Brain pericyte (primary cell): Measurements from ENCODE around the gene TAAR2.
"Not testable (repeated sequence)": the region's sequence is repeated elsewhere in the genome, so short reads cannot be mapped to it uniquely, and the experiment has no call there.

Experiments used
- DNase-seq: peaks from one replicate; pipeline ENCODE4 v3.0.0-alpha.2; 2012; ENCODE audit warnings: low read depth, low spot score

The TAAR2 gene

GRCh38 chr6:132614554-132614953 is 9.5 kb downstream of the TAAR2 start:
- no peak for DNase-seq

GRCh38 chr6:132612449-132613108 is 11.5 kb downstream of the TAAR2 start:
- no peak for DNase-seq

DNA sequence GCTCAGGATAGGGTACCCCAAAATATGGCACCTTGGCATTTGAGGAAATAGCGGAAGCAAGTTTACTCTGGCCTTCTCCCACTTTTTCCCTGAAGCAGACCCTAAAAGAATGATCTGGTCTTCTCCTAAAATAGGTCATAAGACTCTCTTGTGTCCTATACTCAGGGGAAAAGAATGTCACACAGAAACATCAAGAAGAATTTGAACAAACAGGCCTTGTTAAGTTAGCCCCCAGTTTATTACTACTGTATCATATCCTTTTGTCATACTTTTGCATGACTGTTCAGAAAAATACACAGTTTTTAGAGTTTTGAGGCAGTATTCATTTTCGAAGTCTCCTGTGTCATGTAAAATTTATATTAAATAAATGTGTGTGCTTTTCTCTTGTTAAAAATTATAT is 12.5 kb downstream of the TAAR2 start:
- no peak for DNase-seq

- no peak for DNase-seq
These were observed 16.4 kb downstream of the TAAR2 start for GRCh38 chr6:132607544-132608233.

DNA sequence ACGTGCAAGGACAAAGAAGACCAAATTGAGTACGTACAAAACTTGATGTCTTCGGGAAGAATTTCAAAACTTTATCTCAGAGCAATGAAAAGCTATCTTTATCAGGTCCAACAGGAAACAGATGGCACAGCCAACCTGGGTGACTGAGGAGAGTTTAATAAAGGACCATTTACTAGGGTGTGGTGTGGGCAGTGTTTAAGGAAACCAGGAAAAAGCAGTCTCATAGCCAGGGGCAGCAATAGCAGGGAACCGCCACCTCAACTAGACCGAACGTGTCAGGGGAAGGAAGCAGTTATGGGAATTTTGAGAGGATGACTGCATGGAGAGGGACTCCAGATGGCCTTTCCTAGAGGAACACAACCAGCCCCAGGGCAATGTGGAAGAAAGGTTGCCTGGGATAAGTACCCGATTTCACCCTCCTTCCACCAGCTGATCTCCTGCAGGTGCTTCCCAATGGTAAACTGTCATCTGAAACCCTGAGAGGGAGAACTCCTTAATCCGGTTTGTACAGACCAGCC is 19.4 kb downstream of the TAAR2 start:
- no peak for DNase-seq

GRCh38 chr6:132600900-132601299 is 23.2 kb downstream of the TAAR2 start:
- not testable (repeated sequence) for DNase-seq

DNA sequence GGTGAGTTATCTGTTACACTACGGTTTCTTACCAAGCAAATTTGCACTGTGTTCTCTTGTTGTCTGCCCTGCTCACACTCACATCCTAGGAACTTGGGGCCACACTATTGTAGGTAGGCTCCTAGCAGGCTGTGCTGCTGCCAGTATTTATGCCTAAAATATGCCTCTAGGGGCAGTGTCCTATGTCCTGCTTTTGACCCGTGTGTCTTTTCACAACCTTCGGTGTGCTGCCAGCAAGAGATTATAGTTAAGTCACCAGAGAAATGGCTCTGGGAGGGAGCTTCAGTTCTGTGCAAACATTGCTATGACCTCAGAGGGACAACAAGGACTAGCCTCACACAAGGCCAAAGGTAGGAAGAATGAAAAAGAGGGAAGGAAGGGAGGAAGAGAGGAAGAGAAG is 25.6 kb downstream of the TAAR2 start:
- no peak for DNase-seq

GRCh38 chr6:132596201-132596600 is 27.9 kb downstream of the TAAR2 start:
- no peak for DNase-seq

GRCh38 chr6:132592855-132593254 is 31.2 kb downstream of the TAAR2 start:
- DNase-seq: no peak

DNA sequence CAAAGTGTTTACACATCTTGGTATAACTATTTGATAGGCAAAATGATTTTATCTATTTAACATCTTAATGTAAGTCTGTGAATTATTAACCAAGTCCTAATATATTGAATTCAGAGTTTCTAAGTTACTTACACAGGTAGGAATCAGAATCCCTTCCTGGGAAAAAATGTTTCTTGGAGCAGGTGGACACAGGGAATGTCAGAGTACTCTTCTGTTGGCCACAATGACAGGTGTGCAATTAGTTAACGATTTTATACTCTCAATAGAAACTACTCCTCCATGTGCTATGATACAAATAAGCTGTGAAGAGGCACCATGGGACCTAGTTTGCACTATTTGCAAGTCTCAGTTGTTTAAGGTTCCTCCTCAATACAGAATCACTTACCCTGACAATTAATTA is 33.7 kb downstream of the TAAR2 start:
- no peak for DNase-seq

- DNase-seq: no peak
These were observed 34.6 kb downstream of the TAAR2 start, which contains the start of gene TAAR5 for GRCh38 chr6:132589454-132589853. TAAR5 (minus strand) TSS chr6:132589741; CDS start chr6:132589686, 55 bp downstream.

- no peak for DNase-seq
These were observed 36.7 kb downstream of the TAAR2 start for GRCh38 chr6:132587424-132587823.

DNA sequence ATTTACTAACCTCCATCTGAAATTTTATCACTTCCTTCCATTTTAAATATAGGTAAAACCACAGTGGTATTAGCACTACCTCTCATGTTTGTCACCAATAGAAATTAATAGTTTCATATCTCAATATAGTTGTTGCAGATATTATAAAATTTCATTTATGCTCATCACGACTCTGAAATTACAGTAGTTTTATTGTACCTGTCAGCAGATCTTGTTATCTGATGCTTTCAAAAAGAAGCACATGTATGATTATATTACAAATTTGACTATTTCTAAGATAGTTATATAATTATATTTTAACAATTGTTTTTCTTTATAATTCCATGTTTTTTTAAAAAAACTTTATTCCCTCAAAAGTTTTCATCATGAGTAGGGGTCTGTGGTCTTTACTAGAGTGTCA is 39.4 kb downstream of the TAAR2 start:
- DNase-seq: no peak

GRCh38 chr6:132571774-132572173 is 52.3 kb downstream of the TAAR2 start:
- DNase-seq: no peak

GRCh38 chr6:132570221-132570777 is 53.8 kb downstream of the TAAR2 start, which contains the start of gene TAAR6:
TAAR6 (plus strand) TSS chr6:132570322; CDS start chr6:132570322, 0 bp downstream.
- DNase-seq: no peak

GRCh38 chr6:132569170-132569569 is 54.9 kb downstream of the TAAR2 start:
- DNase-seq: no peak

DNA sequence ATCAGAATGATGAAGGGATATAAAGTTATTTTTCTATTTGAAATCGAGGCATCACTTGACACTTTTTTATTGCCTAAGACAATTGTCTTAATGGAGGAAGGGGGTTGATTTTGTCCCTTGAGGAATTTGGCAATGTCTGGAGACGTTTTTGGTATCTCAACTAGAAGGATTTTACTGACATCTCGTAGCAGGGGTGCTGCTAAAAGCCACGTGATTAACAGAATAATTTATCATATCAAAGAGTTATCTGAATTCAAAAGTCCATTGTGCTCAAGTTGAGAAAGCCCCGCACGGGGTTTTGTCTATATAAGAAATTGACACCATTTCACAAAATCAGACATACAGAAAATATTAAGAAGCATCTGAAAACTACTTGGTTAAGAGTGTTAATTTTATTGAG is 55.5 kb downstream of the TAAR2 start:
- no peak for DNase-seq

- DNase-seq: no peak
These were observed 56.5 kb downstream of the TAAR2 start for GRCh38 chr6:132567566-132567965.
